ENCODE measurements around the gene EYS. TPM values are rescaled to one million over a fixed set of nuclear protein-coding genes. Genes with fewer than 3 reads are reported as not detected.

The EYS gene
- total RNA-seq, 2 donors from 2014 or later = not detected

DNA sequence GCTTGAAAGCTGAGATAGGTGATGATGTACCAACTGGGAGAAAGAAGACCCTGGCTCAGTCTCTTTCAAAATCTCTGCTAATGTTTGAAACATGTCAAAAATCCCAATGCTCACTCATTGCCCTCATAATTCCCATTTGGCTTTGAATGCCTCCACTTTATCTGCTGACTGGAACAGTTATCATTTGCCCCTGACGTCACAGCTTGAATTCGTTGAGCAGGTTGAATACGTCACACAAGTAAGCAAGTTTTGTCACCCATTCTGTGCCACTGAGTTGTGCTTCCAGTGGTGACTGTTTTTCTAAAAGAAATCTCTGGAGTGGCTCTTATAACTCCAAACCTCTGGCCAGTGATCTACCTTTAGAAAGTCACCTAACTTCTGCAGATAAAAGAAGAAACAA, 991.4 kb downstream of the EYS start:
- H3K4me3 ChIP-seq = no peak overlapping the region
- no peaks in the 10 kb centered on the region for H3K9me3 ChIP-seq
- H3K27me3 ChIP-seq (replicated peaks; ENCODE audit: insufficient read depth) = no peaks in the 10 kb centered on the region
- TF ChIP-seq, protein P1, sequence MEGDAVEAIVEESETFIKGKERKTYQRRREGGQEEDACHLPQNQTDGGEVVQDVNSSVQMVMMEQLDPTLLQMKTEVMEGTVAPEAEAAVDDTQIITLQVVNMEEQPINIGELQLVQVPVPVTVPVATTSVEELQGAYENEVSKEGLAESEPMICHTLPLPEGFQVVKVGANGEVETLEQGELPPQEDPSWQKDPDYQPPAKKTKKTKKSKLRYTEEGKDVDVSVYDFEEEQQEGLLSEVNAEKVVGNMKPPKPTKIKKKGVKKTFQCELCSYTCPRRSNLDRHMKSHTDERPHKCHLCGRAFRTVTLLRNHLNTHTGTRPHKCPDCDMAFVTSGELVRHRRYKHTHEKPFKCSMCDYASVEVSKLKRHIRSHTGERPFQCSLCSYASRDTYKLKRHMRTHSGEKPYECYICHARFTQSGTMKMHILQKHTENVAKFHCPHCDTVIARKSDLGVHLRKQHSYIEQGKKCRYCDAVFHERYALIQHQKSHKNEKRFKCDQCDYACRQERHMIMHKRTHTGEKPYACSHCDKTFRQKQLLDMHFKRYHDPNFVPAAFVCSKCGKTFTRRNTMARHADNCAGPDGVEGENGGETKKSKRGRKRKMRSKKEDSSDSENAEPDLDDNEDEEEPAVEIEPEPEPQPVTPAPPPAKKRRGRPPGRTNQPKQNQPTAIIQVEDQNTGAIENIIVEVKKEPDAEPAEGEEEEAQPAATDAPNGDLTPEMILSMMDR (IDR thresholded peaks at IDR 0.05) = no peak
- H3K27ac ChIP-seq = no peak overlapping the region
- no peaks in the 10 kb centered on the region for H3K36me3 ChIP-seq
- no peak for DNase-seq (ENCODE audit: low spot score)
- H3K4me1 ChIP-seq (ENCODE audit: control insufficient read depth in 1 of 2, low read depth in 2 of 2) = no peaks in the 10 kb centered on the region
- no peak for ATAC-seq (ENCODE audit: insufficient number of reproducible peaks, low FRiP score, low read depth)

DNA sequence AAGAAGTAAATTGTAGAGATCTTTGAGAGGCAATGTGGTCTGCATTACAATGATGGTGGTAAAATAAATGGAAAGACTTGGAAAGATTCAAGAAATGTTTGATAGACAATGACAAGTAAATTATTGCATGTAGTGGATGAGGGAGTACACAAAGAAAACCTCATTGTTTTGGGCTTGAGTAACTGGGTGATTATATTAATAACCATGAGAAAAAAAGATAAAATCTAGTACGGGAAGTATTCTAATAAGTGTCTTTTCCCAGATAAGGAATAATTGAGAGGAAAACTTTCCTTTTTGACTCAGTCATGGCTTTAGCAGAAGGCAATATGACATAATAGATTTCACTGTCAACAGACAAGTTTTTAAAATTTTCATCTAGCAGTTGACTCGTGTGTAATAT, 993.0 kb downstream of the EYS start:
- no peak overlapping the region for H3K4me3 ChIP-seq
- no peaks in the 10 kb centered on the region for H3K36me3 ChIP-seq
- H3K27ac ChIP-seq = no peak overlapping the region
- DNase-seq (ENCODE audit: low spot score) (no peak), ATAC-seq (ENCODE audit: insufficient number of reproducible peaks, low FRiP score, low read depth) (no peak)
- H3K4me1 ChIP-seq (ENCODE audit: control insufficient read depth in 1 of 2, low read depth in 2 of 2) = no peaks in the 10 kb centered on the region
- H3K9me3 ChIP-seq = no peaks in the 10 kb centered on the region
- no peaks in the 10 kb centered on the region for H3K27me3 ChIP-seq (replicated peaks; ENCODE audit: insufficient read depth)
- TF ChIP-seq, protein P1 (IDR thresholded peaks at IDR 0.05) = no peak

DNA sequence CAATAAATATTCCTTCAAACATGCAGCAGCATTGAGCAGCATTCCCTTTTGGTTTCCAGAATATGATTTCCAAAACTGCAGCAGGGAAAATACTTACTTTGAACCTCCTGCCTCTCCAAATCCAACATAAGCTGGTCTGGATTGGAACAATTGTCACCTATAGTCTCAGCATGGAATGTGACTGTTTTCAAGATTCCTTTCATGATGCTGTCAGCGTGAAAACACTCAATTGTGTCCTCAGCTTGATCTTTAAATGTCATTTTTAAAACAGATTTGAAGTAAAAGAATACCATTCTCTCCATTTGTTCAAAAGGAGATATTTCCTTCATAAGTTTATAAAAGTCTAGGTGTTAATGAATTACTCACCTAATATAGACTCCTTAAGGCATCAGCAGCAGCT, 993.9 kb downstream of the EYS start:
- Histone ChIP-seq H3K4me1 (ENCODE audit: control insufficient read depth in 1 of 2, low read depth in 2 of 2) (no peaks in the 10 kb centered on the region), H3K9me3 (no peaks in the 10 kb centered on the region), H3K27ac (no peak overlapping the region), H3K36me3 (no peaks in the 10 kb centered on the region), H3K27me3 (replicated peaks; ENCODE audit: insufficient read depth) (no peaks in the 10 kb centered on the region), H3K4me3 (no peak overlapping the region)
- TF ChIP-seq, protein P1 (IDR thresholded peaks at IDR 0.05) = no peak
- no peak for ATAC-seq (ENCODE audit: insufficient number of reproducible peaks, low FRiP score, low read depth)
- no peak for DNase-seq (ENCODE audit: low spot score)

DNA sequence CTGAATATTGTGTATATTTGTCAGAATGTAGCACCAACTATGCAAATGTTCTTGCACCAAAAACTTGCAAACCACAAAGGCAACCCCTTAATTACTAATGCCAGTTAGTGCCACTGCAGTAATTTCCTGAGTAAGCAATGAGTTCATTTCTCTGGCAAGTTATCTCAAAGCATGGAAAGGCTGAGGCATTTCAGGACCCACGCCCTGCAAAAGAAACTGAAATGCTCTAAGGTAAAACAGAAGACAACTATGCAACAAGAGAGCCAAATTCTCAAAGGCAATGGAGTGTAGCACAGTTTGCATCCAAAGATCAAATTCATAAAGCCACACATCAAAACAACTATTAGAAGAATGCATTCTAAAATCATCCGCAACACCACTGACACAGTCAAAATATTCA, 994.4 kb downstream of the EYS start:
- H3K4me1 ChIP-seq (ENCODE audit: control insufficient read depth in 1 of 2, low read depth in 2 of 2) = no peaks in the 10 kb centered on the region
- no peaks in the 10 kb centered on the region for H3K27me3 ChIP-seq (replicated peaks; ENCODE audit: insufficient read depth)
- H3K9me3 ChIP-seq = no peaks in the 10 kb centered on the region
- no peak for DNase-seq (ENCODE audit: low spot score)
- no peak for ATAC-seq (ENCODE audit: insufficient number of reproducible peaks, low FRiP score, low read depth)
- no peaks in the 10 kb centered on the region for H3K36me3 ChIP-seq
- H3K4me3 ChIP-seq = no peak overlapping the region
- TF ChIP-seq, protein P1 (IDR thresholded peaks at IDR 0.05) = no peak
- no peak overlapping the region for H3K27ac ChIP-seq

DNA sequence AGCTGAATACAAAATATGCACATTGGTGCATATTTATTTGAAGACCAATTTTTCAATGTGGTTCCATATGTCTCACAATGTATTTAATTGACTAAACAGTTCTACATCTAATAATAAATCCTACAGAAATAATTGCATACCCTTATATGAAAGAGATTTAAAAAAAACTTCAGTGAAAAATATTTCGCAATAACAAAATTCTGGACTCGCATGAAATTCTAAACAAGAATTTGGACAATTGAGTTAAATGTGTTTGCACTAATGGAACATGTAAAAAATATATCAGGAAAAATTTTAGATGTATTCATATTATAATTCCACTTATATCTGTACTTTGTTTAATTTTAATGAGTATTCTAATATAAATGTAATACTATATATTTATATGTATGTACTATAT, 1003.1 kb downstream of the EYS start:
- no peak overlapping the region for H3K4me3 ChIP-seq

More for the DNA sequence above, 1003.1 kb downstream of the EYS start:
- DNase-seq (ENCODE audit: low spot score) = no peak
- TF ChIP-seq, protein P1 (IDR thresholded peaks at IDR 0.05) = no peak
- Histone ChIP-seq H3K27me3 (replicated peaks; ENCODE audit: insufficient read depth) (no peaks in the 10 kb centered on the region), H3K36me3 (no peaks in the 10 kb centered on the region), H3K9me3 (no peaks in the 10 kb centered on the region), H3K4me1 (ENCODE audit: control insufficient read depth in 1 of 2, low read depth in 2 of 2) (no peaks in the 10 kb centered on the region), H3K27ac (no peak overlapping the region)
- ATAC-seq (ENCODE audit: insufficient number of reproducible peaks, low FRiP score, low read depth) = no peak

Measured in thoracic aorta (tissue), 2 donors.